A673 (cell line): ENCODE results near the gene RELN. TPM values are rescaled to one million over a fixed set of nuclear protein-coding genes. Genes with fewer than 3 reads are reported as not detected.

ENCODE experiments used
- BruUV-seq: library from RNA; stranded (reverse); fragments of 400-500 nt; replicated peaks from 2 replicates; lab custom pipeline; 2021; lab: Mats Ljungman, UMichigan
- CTCF ChIA-PET: fragments of 300-600 bp; sonication (Branson Sonifier 250); formaldehyde crosslinking; loops from one replicate; lab custom pipeline; 2022; ENCODE audit warnings: antibody characterized with exemption; lab: Charles Lee
- POLR2A ChIA-PET: fragments of 300-600 bp; sonication (Branson Sonifier 250); formaldehyde crosslinking; loops from one replicate; lab custom pipeline; 2022; ENCODE audit warnings: antibody characterized with exemption; ENCODE audit not compliant: low non-redundant PET; lab: Charles Lee
- DNase-seq: peaks from one replicate; pipeline ENCODE4 v3.0.0-alpha.2; 2015; ENCODE audit warnings: low spot score
- H3K27ac ChIP-seq: fragments of 200-600 bp; sonication (generic); 2 replicates; pipeline ENCODE4 v1.5.1; 2016; ENCODE audit warnings: mixed run types, low read depth, mild to moderate bottlenecking, mixed read lengths, antibody characterized with exemption, low read length; ENCODE audit not compliant: poor library complexity, severe bottlenecking
- H3K27me3 ChIP-seq: fragments of 200-600 bp; sonication (generic); replicated peaks from 2 replicates; pipeline ENCODE4 v1.6.1; 2017; ENCODE audit warnings: mixed run types, low read depth, mild to moderate bottlenecking, mixed read lengths, antibody characterized with exemption, low read length; ENCODE audit not compliant: insufficient read depth, poor library complexity
- H3K36me3 ChIP-seq: fragments of 200-600 bp; sonication (generic); 2 replicates; pipeline ENCODE4 v1.6.1; 2016; ENCODE audit warnings: mixed run types, mild to moderate bottlenecking, mixed read lengths, antibody characterized with exemption, low read length; ENCODE audit not compliant: insufficient read depth, poor library complexity, severe bottlenecking
- H3K4me1 ChIP-seq: fragments of 200-600 bp; sonication (generic); 2 replicates; pipeline ENCODE4 v1.6.1; 2017; ENCODE audit warnings: mixed run types, mild to moderate bottlenecking, mixed read lengths, antibody characterized with exemption, low read length; ENCODE audit not compliant: insufficient read depth, poor library complexity, severe bottlenecking
- H3K4me3 ChIP-seq: fragments of 200-600 bp; sonication (generic); 2 replicates; pipeline ENCODE4 v1.5.1; 2016; ENCODE audit warnings: low read depth, mixed run types, mild to moderate bottlenecking, mixed read lengths, low read length; ENCODE audit not compliant: poor library complexity, severe bottlenecking
- H3K9me3 ChIP-seq: fragments of 200-600 bp; sonication (generic); 2 replicates; pipeline ENCODE4 v1.6.1; 2016; ENCODE audit warnings: mixed run types, low read depth, mild to moderate bottlenecking, mixed read lengths, antibody characterized with exemption, low read length; ENCODE audit not compliant: poor library complexity, severe bottlenecking
- EZH2 ChIP-seq: fragments of 200-600 bp; sonication (generic); IDR thresholded peaks from 2 replicates; pipeline ENCODE4 v1.6.1; 2017; ENCODE audit warnings: borderline replicate concordance, low read depth, mild to moderate bottlenecking, mixed read lengths, antibody characterized with exemption, low read length; ENCODE audit not compliant: poor library complexity, severe bottlenecking
- intact Hi-C: fragments of 100-400 bp; cut with micrococcal nuclease; formaldehyde crosslinking; loops from one replicate; pipeline ENCODE4 v1.10.0; 2022; ENCODE audit not compliant: unreplicated experiment
- total RNA-seq: library from RNA; stranded (reverse); gene quantifications from 2 replicates; pipeline ENCODE4 v1.2.3, GENCODE V29; 2021
- TF ChIP-seq, protein P1 (sequence below): fragments of 300-800, 200-600 bp; sonication (generic); conservative IDR thresholded peaks from 2 replicates; pipeline ENCODE4 v1.5.1; 2017; ENCODE audit warnings: low read depth, mild to moderate bottlenecking, antibody characterized with exemption, low read length, moderate library complexity, mixed read lengths

RELN gene
- total RNA-seq, 1 experiment from 2014 or later, result not detected

DNA sequence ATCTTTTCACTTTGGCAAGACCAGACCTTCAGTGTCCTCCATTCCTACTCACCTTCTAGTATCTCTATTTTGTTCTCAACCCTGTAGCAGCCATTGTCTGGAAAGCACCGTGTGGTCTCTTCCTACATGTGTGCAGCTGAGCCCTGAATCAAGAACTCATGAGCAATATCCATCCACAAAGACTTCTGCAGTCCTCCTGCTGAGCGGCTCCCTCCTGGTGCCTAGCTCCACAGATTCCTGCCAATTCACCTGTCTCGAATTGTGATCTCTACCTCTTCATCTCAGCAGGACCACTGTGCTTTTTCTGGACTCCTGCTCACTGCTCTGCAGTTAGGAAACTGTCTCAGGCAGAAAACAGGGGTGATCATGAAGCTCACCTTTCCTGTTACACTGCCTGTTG, 118.8 kb downstream of the RELN start:
- Histone ChIP-seq H3K4me1 (no peaks in the 10 kb centered on the region), H3K27ac (no peak overlapping the region), H3K9me3 (no peaks in the 10 kb centered on the region), H3K4me3 (no peak overlapping the region), H3K27me3 (peaks cover 57% of the 10 kb centered on the region), H3K36me3 (no peaks in the 10 kb centered on the region)
- BruUV-seq, result no TSS peak
- intact Hi-C loops, result no loop called here
- DNase-seq, result no peak
- ChIA-PET CTCF (no interaction called here), POLR2A (no interaction called here)
- TF ChIP-seq, protein P1, sequence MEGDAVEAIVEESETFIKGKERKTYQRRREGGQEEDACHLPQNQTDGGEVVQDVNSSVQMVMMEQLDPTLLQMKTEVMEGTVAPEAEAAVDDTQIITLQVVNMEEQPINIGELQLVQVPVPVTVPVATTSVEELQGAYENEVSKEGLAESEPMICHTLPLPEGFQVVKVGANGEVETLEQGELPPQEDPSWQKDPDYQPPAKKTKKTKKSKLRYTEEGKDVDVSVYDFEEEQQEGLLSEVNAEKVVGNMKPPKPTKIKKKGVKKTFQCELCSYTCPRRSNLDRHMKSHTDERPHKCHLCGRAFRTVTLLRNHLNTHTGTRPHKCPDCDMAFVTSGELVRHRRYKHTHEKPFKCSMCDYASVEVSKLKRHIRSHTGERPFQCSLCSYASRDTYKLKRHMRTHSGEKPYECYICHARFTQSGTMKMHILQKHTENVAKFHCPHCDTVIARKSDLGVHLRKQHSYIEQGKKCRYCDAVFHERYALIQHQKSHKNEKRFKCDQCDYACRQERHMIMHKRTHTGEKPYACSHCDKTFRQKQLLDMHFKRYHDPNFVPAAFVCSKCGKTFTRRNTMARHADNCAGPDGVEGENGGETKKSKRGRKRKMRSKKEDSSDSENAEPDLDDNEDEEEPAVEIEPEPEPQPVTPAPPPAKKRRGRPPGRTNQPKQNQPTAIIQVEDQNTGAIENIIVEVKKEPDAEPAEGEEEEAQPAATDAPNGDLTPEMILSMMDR, result no peak
- no peak for TF ChIP-seq EZH2

- intact Hi-C loops, result no loop called here
- no TSS peak for BruUV-seq
- ChIA-PET POLR2A (no interaction called here), CTCF (no interaction called here)
- Histone ChIP-seq H3K36me3 (no peaks in the 10 kb centered on the region), H3K27me3 (peaks cover 79% of the 10 kb centered on the region), H3K4me3 (no peak overlapping the region), H3K4me1 (no peaks in the 10 kb centered on the region), H3K9me3 (no peaks in the 10 kb centered on the region), H3K27ac (no peak overlapping the region)
- TF ChIP-seq EZH2, result no peak
- TF ChIP-seq, protein P1, result no peak
- no peak for DNase-seq
Measured at GRCh38 chr7:103867874-103868273, 121.6 kb downstream of the RELN start.

DNA sequence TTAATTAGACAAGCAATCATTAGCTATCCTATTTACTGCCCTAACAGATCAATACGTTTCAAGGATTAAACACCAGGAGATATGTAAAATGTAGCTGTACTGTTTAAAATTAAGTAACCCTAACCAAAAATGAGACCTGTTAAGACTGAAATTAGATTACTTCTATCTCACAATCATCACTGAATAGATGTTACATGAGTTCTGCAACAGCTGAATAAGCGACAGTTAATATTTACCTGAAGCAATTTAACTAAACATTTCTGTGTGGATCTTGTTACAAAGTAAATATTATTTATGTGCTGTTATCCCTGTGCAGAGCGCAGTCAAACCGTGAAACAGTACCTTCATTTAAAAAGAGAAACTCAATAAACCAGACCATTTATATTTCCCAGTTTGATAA, 122.5 kb downstream of the RELN start:
- H3K36me3 ChIP-seq, result no peaks in the 10 kb centered on the region
- H3K27ac ChIP-seq, result no peak overlapping the region
- intact Hi-C loops, result no loop called here
- H3K4me1 ChIP-seq, result no peaks in the 10 kb centered on the region
- DNase-seq, result no peak
- TF ChIP-seq EZH2, result no peak
- TF ChIP-seq, protein P1, result no peak
- no peak overlapping the region for H3K4me3 ChIP-seq
- no TSS peak for BruUV-seq
- H3K9me3 ChIP-seq, result no peaks in the 10 kb centered on the region
- H3K27me3 ChIP-seq, result peaks cover 79% of the 10 kb centered on the region
- ChIA-PET CTCF (no interaction called here), POLR2A (no interaction called here)
